Naive thymus-derived CD8-positive, alpha-beta T cell (primary cell): ENCODE data around the gene SLC5A4. TPM values are rescaled to one million over a fixed set of nuclear protein-coding genes. Genes with fewer than 3 reads are reported as not detected.
"Not testable (repeated sequence)": the region's sequence is repeated elsewhere in the genome, so short reads cannot be mapped to it uniquely, and the experiment has no call there.

ENCODE experiments used
- ATAC-seq, 2 donors: fragments of 150-1000 bp; cut with Tn5 transposase in 1 of 2; sonication (Bioruptor Pico), chemical (Tn5 transposase) in 1 of 2; 1 replicate in 1 of 2; 2 replicates in 1 of 2; pipeline ENCODE4 v1.10.0; 2021; ENCODE audit warnings: mild to moderate bottlenecking in 2 of 2, moderate library complexity in 2 of 2
- POLR2A ChIA-PET: fragments of 350-600 bp; sonication (Branson Sonifier 250); formaldehyde crosslinking; loops from one replicate; lab custom pipeline; 2021; ENCODE audit warnings: antibody characterized with exemption; lab: Charles Lee
- DNase-seq, 10 donors: peaks; one replicate each; pipeline versions ENCODE4 v3.0.0 to v3.0.0-alpha.2; 2020 to 2022
- H3K27ac Mint-ChIP-seq, 10 donors: one replicate each; pipeline ENCODE4 v1.8.0; 2020 to 2022; ENCODE audit warnings: mild to moderate bottlenecking in 10 of 10, mixed read lengths in 10 of 10, moderate library complexity in 4 of 10, inconsistent platforms in 1 of 10
- H3K27me3 Mint-ChIP-seq, 5 donors: one replicate each; pipeline ENCODE4 v1.8.0; 2021 to 2022; ENCODE audit warnings: mixed read lengths in 5 of 5
- H3K36me3 Mint-ChIP-seq, 3 donors: one replicate each; pipeline ENCODE4 v1.8.0; 2020 to 2022; ENCODE audit warnings: mixed read lengths in 3 of 3, mild to moderate bottlenecking in 2 of 3, inconsistent platforms in 1 of 3
- H3K4me1 Mint-ChIP-seq, 4 donors: one replicate each; pipeline ENCODE4 v1.8.0; 2021 to 2022; ENCODE audit warnings: mixed read lengths in 4 of 4
- H3K4me3 Mint-ChIP-seq, 10 donors: one replicate each; pipeline ENCODE4 v1.8.0; 2020 to 2022; ENCODE audit warnings: mild to moderate bottlenecking in 10 of 10, mixed read lengths in 10 of 10, moderate library complexity in 6 of 10, inconsistent platforms in 1 of 10
- H3K9me3 Mint-ChIP-seq, 9 donors: one replicate each; pipeline ENCODE4 v1.8.0; 2020 to 2022; ENCODE audit warnings: mixed read lengths in 9 of 9, mild to moderate bottlenecking in 3 of 9, inconsistent platforms in 1 of 9, moderate library complexity in 1 of 9
- polyA plus RNA-seq, 3 donors: library from polyadenylated mRNA; unstranded; fragments of 300-500 nt; fragmentation: Illumina TruSeq; gene quantifications; one replicate each; pipeline ENCODE4 v1.2.3, GENCODE V29; 2021
- total RNA-seq, 8 experiments: library from RNA in 2 of 8; stranded (reverse) in 2 of 8; gene quantifications; one replicate each; pipeline ENCODE4 v1.2.3 and lab custom pipeline; 2021 to 2026

SLC5A4 gene
- total and polyA plus RNA-seq, 5 experiments from 2014 or later = not detected

DNA sequence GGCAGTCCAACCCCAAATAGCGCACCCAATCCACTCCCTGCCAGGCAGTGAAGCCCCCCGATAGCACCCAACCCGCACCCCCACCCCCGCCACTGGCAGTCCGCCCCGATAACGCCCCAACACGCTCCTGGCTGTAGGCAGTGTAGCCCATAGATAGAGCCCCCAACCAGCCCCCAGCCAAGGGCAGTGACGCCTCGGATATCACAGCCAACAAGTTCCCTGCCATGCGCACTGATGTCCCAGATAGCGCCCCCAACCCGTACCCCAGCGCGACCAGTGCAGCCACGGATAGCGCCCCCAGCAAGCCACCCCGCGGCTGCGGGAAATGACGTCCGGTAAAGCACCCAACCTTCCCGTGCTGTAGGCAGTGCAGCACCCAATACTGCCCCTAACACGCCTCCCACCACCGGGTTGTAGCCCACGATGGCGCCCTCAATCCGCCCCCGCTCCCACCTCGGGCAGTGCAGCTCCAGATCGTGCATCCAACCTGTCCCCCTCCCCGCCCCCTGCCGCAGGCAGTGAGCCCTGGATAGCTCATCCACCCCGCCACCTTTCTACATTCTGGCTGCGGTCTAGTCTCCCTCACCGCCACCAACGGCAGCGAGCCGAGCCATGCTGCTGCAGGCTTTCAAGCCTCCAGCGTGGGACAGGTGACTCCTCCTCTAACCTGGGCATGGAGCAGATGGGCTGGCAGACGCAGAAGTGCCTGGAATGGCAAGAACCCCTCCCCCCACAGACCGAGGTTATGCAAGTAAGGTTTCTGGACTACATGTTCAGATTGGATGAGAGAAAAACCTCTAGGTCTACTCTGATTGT lies 50.9 kb downstream of the SLC5A4 start:
- Mint-ChIP-seq H3K27ac (peak overlapping the region in 8 of 10 donors; percentile 46 to 92 (median 81)), H3K27me3 (peaks cover 0 to 47% (median 32%) of the 10 kb centered on the region in 5 donors), H3K4me3 (peak overlapping the region; percentile 54 to 88 (median 80)), H3K36me3 (no peaks in the 10 kb centered on the region), H3K9me3 (peaks cover 0 to 4% (median 0%) of the 10 kb centered on the region in 9 donors), H3K4me1 (peaks cover 26 to 57% (median 38%) of the 10 kb centered on the region in 4 donors)
- POLR2A ChIA-PET = interaction anchor here (1.1 kb wide), 1 partner anchor 9 kb away, joined by 3 read pairs; no protein-coding TSS in a partner anchor
- peak; percentile 51 to 67 for ATAC-seq
- DNase-seq = peak in 4 of 10 donors; percentile 24 to 50 (median 44)

DNA sequence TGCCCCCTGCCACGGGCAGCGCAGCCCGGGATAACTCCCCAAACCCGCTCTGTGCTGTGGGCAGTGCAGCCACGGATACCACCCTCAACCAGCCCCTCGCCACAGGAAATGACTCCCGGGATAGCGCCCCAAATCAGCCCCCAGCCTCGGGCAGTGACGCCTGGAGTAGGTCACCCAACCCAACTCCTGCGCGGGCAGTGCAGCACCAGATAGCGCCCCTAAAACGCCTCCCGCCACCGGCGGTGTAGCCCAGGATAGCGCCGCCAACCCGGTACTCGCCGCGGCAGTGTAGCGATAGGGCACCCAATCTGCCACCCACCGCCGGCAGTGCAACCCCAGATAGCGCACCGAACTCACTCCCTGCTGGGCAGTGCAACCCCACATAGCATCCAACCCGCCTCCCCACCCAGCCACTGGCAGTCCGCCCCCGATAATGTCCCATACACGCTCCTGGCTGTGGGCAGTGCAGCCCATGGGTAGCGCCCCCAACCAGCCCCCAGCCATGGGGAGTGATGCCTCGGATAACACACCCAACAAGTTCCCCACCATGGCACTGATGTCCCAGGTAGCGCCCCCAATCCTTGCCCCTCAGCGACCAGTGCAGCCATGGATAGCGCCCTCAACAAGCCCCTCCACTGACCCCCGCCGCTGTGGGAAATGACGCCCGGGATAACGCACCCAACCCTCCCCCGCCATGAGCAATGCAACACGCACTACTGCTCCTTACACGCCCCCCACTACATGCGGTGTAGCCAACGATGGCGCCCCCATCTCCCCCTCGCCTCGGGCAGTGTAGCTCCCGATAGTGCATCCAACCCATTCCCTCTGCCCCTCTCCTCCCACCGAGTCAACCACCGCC lies 51.7 kb downstream of the SLC5A4 start:
- Mint-ChIP-seq H3K9me3 (peaks cover 0 to 4% (median 0%) of the 10 kb centered on the region in 9 donors), H3K27ac (peak overlapping the region in 3 of 10 donors; percentile 15 to 27 (median 21))
- no peak for DNase-seq

DNA sequence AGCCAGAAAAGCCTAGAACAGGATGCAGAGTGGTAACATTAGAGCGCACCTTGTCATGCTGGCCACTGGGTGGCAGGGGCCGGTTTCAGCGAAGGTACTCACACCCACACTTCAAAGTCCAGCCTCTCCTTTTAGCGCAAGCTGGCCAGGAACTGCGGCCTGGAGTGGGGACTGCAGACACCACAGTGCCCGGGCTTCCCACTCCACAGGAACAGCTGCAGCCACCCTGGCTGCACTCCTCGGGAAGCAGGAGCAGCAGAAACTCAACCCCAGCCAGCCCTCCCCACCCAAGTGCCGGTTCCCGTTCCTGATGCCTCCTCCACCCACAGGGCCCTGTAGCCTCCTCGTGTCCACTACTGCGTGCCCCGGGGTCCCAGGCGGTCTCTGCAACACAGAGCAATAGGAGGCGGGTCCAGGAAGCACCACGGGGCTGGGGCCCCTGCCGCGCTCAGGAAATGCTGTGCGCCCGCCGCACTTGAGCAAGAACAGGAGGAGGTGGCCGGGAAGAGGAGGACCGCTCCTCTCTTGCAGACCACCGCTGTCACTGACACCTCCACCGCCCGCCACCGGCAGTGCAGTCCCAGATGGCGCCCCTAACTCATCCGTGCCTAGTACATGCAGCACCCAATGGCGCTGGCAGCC lies 52.5 kb downstream of the SLC5A4 start:
- H3K4me3 Mint-ChIP-seq = peak overlapping the region; percentile 40 to 88 (median 76)

More for the DNA sequence above, 51.7 kb downstream of the SLC5A4 start:
- H3K4me1 Mint-ChIP-seq = peaks cover 26 to 57% (median 38%) of the 10 kb centered on the region in 4 donors
- no peaks in the 10 kb centered on the region for H3K36me3 Mint-ChIP-seq
- peaks cover 0 to 56% (median 32%) of the 10 kb centered on the region in 5 donors for H3K27me3 Mint-ChIP-seq
- peak overlapping the region; percentile 54 to 88 (median 76) for H3K4me3 Mint-ChIP-seq
- POLR2A ChIA-PET = interaction anchor here (1.1 kb wide), 1 partner anchor 9 kb away, joined by 3 read pairs; no protein-coding TSS in a partner anchor
- peak in 1 of 2 donors; percentile 24 for ATAC-seq

DNA sequence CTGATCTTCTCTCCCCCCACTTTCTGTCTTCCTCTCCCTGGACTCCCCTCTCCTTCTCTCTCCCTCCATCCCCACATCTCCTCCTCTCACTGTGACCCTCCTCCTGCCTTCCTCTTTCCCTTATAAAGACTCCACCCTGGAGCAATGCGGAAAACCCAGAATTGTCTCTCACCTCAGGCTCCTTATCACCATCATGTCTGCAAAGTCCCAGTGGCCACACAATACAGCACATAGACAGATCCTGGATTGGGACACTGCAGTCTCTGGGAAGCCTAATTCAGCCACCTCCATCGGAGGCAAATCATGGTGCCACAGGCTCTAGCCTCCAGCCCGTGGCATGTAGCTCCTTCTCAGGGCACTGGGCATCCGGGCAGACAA lies 53.0 kb downstream of the SLC5A4 start:
- H3K4me3 Mint-ChIP-seq = peak overlapping the region in 9 of 10 donors; percentile 30 to 88 (median 78)
- POLR2A ChIA-PET = no interaction called here
- no peaks in the 10 kb centered on the region for H3K36me3 Mint-ChIP-seq
- peaks cover 25 to 54% (median 37%) of the 10 kb centered on the region in 4 donors for H3K4me1 Mint-ChIP-seq
- no peak for ATAC-seq
- DNase-seq = no peak
- H3K9me3 Mint-ChIP-seq = peaks cover 0 to 4% (median 0%) of the 10 kb centered on the region in 9 donors
- H3K27ac Mint-ChIP-seq = peak overlapping the region in 4 of 10 donors; percentile 18 to 80 (median 48)
- H3K27me3 Mint-ChIP-seq = peaks cover 0 to 52% (median 31%) of the 10 kb centered on the region in 5 donors

More for the DNA sequence above, 52.5 kb downstream of the SLC5A4 start:
- ATAC-seq (no peak), DNase-seq (peak in 2 of 10 donors; percentile 25 to 26)
- Mint-ChIP-seq H3K27me3 (peaks cover 0 to 57% (median 32%) of the 10 kb centered on the region in 5 donors), H3K4me1 (peaks cover 26 to 57% (median 38%) of the 10 kb centered on the region in 4 donors), H3K36me3 (no peaks in the 10 kb centered on the region), H3K27ac (peak overlapping the region in 5 of 10 donors; percentile 15 to 80 (median 67)), H3K9me3 (peaks cover 0 to 4% (median 0%) of the 10 kb centered on the region in 9 donors)
- POLR2A ChIA-PET = no interaction called here

DNA sequence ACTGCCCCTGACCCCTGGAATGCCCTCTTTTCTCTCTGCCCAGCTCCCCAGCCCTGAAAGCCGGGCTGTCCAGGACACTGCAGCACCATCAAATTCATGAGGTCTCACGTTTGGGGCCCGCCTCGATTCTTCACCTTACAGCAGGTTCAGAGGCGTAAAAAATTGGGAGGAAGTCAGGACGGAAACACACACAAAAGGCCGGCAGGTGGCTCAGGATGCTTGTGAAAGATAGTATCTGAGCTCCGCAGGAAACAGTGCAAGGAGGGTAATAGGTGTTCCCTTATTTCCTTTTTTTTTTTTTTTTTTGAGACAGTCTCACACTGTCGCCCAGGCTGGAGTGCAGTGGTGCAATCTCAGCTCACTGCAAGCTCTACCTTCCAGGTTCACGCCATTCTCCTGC lies 54.4 kb downstream of the SLC5A4 start:
- Mint-ChIP-seq H3K4me1 (peaks cover 17 to 41% (median 31%) of the 10 kb centered on the region in 4 donors), H3K36me3 (no peaks in the 10 kb centered on the region), H3K27ac (peak overlapping the region in 3 of 10 donors; percentile 27 to 49 (median 41)), H3K27me3 (peaks cover 0 to 38% (median 24%) of the 10 kb centered on the region in 5 donors), H3K9me3 (peaks cover 0 to 4% (median 0%) of the 10 kb centered on the region in 9 donors), H3K4me3 (peak overlapping the region in 1 of 10 donors; percentile 18)
- ATAC-seq (no peak), DNase-seq (peak in 1 of 10 donors; percentile 25)
- POLR2A ChIA-PET = no interaction called here

DNA sequence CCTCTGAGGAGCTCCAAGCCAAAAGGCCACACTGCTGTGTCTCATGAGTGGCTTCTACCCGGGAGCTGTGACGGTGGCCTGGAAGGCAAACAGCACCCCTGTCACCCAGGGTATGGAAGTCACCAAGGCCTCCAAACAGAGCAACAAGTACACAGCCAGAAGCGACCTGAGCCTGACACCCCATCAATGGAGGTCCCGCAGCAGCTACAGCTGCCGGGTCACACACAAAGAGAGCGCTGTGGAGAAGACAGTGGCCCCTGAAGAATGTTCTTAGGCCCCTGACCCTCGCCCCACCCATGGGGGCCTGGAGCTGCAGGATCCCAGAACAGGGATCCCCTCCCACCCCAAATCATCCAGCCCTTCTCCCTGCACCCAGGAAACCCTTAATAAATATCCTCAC lies 55.2 kb downstream of the SLC5A4 start:
- no peak for DNase-seq
- Mint-ChIP-seq H3K27ac (peak overlapping the region in 2 of 10 donors; percentile 32 to 51), H3K4me1 (peaks cover 16 to 40% (median 30%) of the 10 kb centered on the region in 4 donors), H3K27me3 (peaks cover 0 to 30% (median 22%) of the 10 kb centered on the region in 5 donors), H3K9me3 (peaks cover 0 to 4% (median 0%) of the 10 kb centered on the region in 9 donors), H3K4me3 (no peak overlapping the region), H3K36me3 (no peaks in the 10 kb centered on the region)
- POLR2A ChIA-PET = no interaction called here
- ATAC-seq = no peak

DNA sequence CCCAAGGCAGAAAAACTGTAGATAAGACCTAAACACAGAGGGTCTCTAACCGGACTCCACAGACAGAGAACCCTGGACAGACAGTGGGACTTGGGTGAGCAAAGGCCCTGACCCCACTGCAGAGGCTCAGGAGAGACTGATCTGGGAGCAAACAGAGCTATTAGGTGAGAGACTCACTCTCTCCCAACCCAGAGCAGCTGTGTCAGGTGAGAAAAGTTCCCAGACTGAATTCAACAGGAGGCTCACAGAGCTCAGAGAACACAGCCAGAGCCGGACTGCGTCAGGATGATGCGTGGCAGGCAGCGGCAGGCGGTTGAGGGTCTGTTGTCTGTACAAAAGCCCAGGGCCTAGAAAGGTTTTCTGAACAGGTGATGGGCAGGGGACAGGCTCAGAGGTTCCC lies 55.8 kb downstream of the SLC5A4 start:
- ATAC-seq = no peak
- H3K36me3 Mint-ChIP-seq = no peaks in the 10 kb centered on the region
- H3K4me1 Mint-ChIP-seq = peaks cover 12 to 35% (median 27%) of the 10 kb centered on the region in 4 donors
- no peak for DNase-seq
- H3K27ac Mint-ChIP-seq = peak overlapping the region in 2 of 10 donors; percentile 17 to 35
- peaks cover 0 to 24% (median 16%) of the 10 kb centered on the region in 5 donors for H3K27me3 Mint-ChIP-seq
- no peak overlapping the region for H3K4me3 Mint-ChIP-seq
- H3K9me3 Mint-ChIP-seq = peaks cover 0 to 3% (median 0%) of the 10 kb centered on the region in 9 donors
- POLR2A ChIA-PET = no interaction called here

DNA sequence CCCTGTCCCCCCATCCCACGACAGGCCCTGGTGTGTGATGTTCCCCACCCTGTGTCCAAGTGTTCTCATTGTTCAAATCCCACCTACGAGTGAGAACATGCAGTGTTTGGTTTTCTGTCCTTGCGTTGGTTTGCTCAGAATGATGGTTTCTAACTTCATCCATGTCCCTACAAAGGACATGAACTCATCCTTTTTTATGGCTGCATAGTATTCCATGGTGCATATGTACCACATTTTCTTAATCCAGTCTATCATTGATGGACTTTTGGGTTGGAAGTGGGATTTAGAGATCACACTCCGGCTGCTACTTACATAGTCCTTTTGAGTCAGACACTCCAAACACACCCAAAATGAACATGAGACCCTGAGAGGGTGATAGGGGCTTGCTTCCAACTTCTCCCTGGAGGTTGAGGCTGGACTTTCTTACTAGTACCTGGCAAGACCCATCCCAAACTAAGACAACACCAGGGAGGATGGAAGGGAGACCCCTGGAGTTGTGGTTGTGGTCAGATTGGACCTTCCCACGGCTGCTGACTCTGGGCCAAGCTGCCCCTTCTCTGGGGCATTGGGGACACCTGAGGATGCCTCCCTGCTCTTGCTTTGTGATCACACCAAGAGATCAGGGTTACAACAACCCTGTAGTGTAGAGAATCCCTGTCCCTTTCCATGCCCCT lies 57.5 kb downstream of the SLC5A4 start:
- DNase-seq, H3K4me3 Mint-ChIP-seq, ATAC-seq, POLR2A ChIA-PET, H3K9me3 Mint-ChIP-seq, H3K27ac Mint-ChIP-seq, H3K36me3 Mint-ChIP-seq: not testable (repeated sequence)
- Mint-ChIP-seq H3K27me3 (peaks cover 0 to 11% (median 5%) of the 10 kb centered on the region in 5 donors), H3K4me1 (peaks cover 11 to 20% (median 19%) of the 10 kb centered on the region in 4 donors)

DNA sequence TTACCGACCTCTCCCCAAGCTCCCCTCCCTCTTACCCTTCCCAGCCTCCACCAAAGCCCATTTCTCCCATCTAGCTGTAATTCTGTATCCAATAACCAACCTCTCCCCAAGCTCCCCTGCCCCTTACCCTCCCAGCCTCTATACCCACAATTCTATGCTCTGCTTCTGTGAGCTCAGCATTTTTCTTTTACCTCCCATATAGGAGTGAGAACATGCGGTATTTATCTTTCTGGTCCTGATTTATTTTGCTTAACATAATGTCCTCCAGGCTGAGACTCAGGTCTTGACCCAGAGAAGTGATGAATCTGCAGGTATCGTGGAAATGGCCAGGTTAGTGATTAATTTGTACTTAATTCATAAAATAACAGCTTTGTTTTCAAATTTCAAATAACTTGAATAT lies 59.2 kb downstream of the SLC5A4 start:
- H3K27ac Mint-ChIP-seq, ATAC-seq, DNase-seq, H3K36me3 Mint-ChIP-seq, H3K9me3 Mint-ChIP-seq, POLR2A ChIA-PET, H3K4me3 Mint-ChIP-seq: not testable (repeated sequence)
- Mint-ChIP-seq H3K4me1 (peaks cover 6 to 11% (median 7%) of the 10 kb centered on the region in 4 donors), H3K27me3 (peaks cover 5 to 11% (median 7%) of the 10 kb centered on the region in 5 donors)

DNA sequence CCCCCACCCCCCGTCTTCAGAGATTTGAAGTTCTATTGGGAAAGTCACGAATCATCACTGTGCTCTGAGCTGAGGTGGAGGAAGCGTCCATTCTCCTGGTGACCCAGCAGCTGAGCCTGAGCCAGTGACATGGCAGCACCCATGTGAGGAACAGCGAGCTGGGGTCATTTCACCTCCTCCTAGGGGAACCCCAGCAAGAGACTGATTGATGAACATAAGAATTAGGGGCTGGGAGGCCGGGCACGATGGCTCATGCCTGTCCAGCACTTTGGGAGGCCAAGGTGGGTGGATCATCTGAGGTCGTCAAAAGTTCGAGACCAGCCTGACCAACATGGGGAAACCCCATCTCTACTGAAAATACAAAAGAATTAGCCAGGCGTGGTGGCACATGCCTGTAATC lies 61.8 kb downstream of the SLC5A4 start:
- DNase-seq, H3K4me1 Mint-ChIP-seq, H3K36me3 Mint-ChIP-seq, POLR2A ChIA-PET, ATAC-seq, H3K27ac Mint-ChIP-seq, H3K9me3 Mint-ChIP-seq, H3K4me3 Mint-ChIP-seq: not testable (repeated sequence)
- H3K27me3 Mint-ChIP-seq = peaks cover 1 to 15% (median 5%) of the 10 kb centered on the region in 5 donors

DNA sequence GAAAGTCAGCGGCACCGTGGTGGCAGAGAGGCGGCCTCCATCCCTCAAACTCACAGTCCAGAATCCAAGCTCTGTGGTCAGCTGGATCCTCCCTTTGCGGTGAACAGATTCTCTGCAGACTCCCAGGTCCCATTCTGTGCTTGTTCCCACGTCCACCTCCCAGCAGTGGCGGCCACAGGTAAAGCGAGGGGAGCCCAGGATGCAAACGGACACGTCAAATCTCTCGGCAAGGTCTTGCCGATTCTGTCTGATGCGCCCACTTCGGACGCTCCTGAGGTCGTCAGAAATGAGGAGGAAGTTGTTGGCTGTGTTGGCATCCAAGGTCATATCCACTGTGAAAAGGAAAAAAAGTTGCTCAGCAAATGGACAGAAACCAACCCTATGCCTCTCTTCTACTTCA lies 64.1 kb downstream of the SLC5A4 start:
- H3K9me3 Mint-ChIP-seq, POLR2A ChIA-PET, H3K36me3 Mint-ChIP-seq, H3K4me1 Mint-ChIP-seq, H3K4me3 Mint-ChIP-seq, ATAC-seq, H3K27ac Mint-ChIP-seq, DNase-seq: not testable (repeated sequence)
- H3K27me3 Mint-ChIP-seq = peaks cover 7 to 18% (median 10%) of the 10 kb centered on the region in 5 donors
